ENCODE measurements around the gene POC1A.

The POC1A gene

DNA sequence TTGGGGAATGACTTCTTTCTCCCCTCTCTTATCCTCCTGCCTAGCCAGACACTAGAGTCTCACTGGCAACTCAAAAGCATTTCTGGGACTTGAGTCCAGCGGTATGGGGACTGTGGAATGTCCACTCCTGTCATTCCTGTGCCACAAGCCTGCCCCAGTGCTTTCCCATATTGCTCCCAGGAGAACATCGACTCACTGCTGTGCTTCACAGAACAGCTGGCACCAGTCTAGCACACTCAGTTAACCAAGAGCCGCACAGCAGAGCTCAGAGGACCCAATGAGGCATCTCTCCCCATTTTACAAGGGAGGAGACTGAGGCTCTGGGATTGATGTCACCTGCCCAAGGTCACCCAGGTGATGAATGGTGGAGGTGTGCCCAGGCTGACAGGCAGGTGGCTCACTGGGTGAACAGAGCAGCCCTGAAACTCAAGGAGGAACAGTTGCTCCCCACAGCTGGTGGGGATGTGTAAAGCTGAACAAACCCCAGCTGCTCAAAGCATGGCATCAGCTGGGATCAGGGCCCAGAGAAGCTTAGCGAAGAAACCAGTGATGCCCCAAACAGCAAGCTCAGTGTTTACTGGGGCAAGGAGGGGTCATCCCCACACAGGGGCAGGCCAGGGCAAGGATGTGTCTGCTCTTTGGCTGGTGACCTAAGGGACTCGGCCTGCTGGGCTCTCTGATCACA, 62.5 kb downstream of the POC1A start:
- TF ChIP-seq CTCF (conservative IDR thresholded peaks at IDR 0.05) (no peak), ZFX (IDR thresholded peaks at IDR 0.05) (no peak)
- H3K27ac ChIP-seq = no peak overlapping the region

DNA sequence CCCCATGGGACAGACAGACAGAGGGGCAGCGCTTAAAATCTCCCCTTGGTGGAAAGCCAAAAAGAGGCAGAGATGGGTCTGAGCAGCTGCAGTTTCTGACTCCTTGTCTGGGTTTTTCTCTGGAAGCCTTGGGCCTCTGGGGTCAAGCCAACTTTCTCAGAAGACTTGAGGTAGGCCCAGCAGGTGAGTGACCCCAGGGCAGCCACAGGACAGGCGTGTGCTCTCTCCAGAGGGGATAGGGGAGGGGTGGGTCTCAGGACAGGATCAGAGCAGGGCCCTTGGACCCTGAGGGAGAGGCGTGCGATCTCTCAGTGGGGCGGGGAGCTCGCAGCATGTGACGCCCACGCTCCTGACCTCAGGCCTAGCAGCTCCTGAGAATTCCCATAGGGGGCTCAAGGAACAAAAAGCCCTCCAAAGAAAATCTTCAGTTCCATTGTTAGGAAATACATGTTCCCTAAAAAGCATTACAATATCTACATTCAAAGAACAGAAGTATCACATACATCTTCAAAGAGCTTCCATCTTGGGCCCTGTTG, 63.2 kb downstream of the POC1A start:
- TF ChIP-seq ZFX (IDR thresholded peaks at IDR 0.05) (no peak), CTCF (conservative IDR thresholded peaks at IDR 0.05) (no peak)
- H3K27ac ChIP-seq = no peak overlapping the region

DNA sequence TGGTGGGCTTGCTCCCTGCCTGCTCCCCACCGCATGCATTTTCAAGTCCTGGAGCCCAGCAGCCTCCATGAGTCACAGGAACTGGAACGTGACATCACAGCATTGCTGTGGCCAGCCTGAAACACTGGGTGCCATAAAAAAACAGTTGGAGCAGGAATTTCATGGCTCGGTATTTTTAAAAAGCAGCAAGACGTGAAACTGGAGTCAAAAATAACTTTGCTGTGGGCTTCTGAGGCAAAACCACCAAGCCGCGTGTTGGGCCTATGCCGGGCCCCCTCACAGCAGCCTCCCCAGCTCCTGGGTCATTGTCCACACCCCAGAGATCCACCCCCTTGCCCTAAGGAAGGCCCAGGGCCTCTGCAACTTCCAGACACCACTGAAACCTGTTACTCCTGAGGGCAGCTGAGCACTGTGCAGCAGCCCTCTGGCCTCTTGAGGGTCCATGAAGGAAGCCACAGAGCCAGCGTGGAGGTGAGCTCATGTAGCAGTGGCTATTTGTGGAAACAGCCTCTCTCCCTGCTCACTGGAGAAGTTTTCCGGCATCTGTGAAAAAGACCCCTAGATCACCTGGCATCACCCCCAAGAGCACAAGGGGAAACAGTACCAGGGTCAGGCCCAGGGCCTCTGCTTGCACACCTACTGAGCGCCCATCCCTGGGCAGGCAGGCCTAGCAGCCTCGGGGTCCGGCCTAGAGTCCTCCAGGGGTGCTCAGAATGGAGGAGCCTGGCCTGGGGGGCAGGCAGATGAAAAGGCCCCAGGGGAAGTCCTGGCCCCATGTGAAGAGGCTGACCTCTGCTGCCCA, 63.9 kb downstream of the POC1A start:
- no peak overlapping the region for H3K27ac ChIP-seq
- no peak for TF ChIP-seq ZFX (IDR thresholded peaks at IDR 0.05)

- no peak overlapping the region for H3K27ac ChIP-seq
- no peak for TF ChIP-seq ZFX (IDR thresholded peaks at IDR 0.05)
- TF ChIP-seq CTCF (conservative IDR thresholded peaks at IDR 0.05) = no peak
Observed at GRCh38 chr3:52089691-52090090, 64.5 kb downstream of the POC1A start.

DNA sequence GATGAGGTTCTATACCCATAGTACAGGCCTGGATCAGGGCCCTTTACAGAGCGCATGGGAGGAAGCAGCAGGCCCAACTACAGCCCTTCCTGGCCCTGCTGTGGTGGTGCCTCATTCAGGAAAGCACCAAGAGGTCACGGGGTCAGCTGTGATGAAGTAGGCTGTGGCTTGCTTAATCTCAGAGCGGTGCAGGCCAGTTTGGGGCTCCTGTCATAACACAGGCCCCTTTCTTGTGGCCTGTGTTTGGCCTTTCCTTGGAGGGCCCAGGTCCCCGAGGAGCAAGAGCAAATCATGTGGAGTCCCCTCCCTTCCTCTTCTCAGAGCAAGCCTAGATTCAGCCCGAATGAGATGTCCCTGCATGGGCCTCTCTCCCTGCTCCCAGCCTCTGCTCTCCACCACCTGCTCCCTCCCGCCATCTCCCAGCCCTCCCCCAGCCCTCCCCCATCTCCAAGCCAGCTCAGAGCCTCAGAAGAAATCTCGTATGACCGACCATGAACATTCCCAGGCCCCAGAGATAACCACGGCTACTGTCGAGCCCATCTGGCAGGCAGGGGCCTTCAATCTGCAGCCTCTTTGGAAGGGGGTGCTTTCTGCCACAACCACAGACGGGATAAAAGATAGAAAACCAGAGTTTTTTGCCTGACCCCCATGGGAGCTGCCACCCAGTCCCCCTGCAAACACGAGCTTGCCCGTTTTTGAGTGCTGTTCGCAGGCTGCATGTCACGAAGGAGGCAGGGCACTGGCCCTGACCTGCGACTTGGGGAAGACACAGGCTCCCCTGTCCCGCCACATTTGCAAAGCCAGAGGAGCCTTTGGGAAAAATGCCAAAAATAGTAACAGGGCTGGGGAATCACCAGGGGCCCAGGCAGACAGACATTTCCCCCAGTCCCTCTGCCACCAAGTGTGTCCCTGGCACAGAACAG, 65.5 kb downstream of the POC1A start:
- no peak overlapping the region for H3K27ac ChIP-seq
- TF ChIP-seq ZFX (IDR thresholded peaks at IDR 0.05) (no peak), CTCF (conservative IDR thresholded peaks at IDR 0.05) (no peak)

- TF ChIP-seq ZFX (IDR thresholded peaks at IDR 0.05) (no peak), CTCF (conservative IDR thresholded peaks at IDR 0.05) (no peak)
- no peak overlapping the region for H3K27ac ChIP-seq
Observed at GRCh38 chr3:52087731-52088130, 66.5 kb downstream of the POC1A start.

DNA sequence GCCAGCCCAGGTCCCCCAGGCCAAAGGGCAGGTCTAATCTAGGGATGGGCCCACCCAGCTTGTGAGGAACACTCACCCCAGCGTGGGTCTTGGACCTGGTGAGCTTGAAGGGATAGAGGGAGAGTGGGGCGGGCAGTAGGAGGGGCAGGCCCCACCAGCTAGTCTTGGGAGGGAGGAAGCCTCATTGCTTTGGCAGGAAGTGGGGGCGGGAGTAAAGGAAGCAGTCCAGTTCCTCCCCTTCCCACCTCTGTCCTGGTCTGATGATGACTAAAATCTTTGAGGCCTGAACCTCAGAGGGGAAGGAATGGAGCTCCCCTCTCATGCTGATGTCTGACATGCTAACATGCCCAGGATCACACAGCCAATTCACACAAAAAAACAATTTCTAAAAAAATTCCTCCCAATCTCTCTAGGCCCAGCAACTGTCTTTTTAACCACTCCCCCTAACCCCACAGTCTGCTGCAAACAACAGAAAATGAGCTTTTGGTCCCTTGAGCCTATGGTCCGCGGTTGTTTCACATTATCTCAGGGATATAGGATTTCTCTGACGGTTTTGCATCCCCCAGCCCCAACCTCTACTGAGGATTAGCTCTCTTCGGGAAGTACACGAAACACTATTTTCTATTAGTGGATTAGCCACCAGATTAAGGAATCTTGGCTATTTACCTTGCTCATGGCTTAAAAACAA, 67.1 kb downstream of the POC1A start:
- no peak overlapping the region for H3K27ac ChIP-seq
- TF ChIP-seq CTCF (conservative IDR thresholded peaks at IDR 0.05) = no peak
- TF ChIP-seq ZFX (IDR thresholded peaks at IDR 0.05) = no peak

Measured in C4-2B (cell line).